PC-3 (cell line): ENCODE results near the gene PSAP. TPM values are rescaled to one million over a fixed set of nuclear protein-coding genes. Genes with fewer than 3 reads are reported as not detected.

Experiments
- ATAC-seq: fragments of 200-7000 bp; cut with Tn5 transposase; 2 replicates; pipeline ENCODE4 v1.9.1; 2020; ENCODE audit warnings: mild to moderate bottlenecking, moderate library complexity
- BruUV-seq: library from RNA; stranded (reverse); fragments of 400-500 nt; replicated peaks from 2 replicates; lab custom pipeline; 2021; lab: Mats Ljungman, UMichigan
- CTCF ChIA-PET: fragments of 300-600 bp; sonication (Branson Sonifier 250); formaldehyde crosslinking; loops from one replicate; lab custom pipeline; 2022; ENCODE audit warnings: antibody characterized with exemption; lab: Charles Lee
- POLR2A ChIA-PET: fragments of 300-600 bp; sonication (Branson Sonifier 250); formaldehyde crosslinking; loops from one replicate; lab custom pipeline; 2022; ENCODE audit warnings: antibody characterized with exemption; ENCODE audit not compliant: unreplicated experiment; lab: Charles Lee
- DNase-seq: peaks from one replicate; pipeline ENCODE4 v3.0.0-alpha.2; 2015
- H2AFZ ChIP-seq: fragments of 300-600 bp; sonication (generic); 2 replicates; pipeline ENCODE4 v1.6.0; 2016; ENCODE audit warnings: antibody characterized with exemption, low read length
- H3F3A ChIP-seq: fragments of 300-600 bp; sonication (generic); one replicate; pipeline ENCODE4 v1.6.0; 2017; ENCODE audit warnings: antibody characterized with exemption, low read length, control low read depth, mild to moderate bottlenecking; ENCODE audit not compliant: unreplicated experiment
- H3K27ac ChIP-seq: fragments of 300-600 bp; sonication (generic); 2 replicates; pipeline ENCODE4 v1.5.1; 2016; ENCODE audit warnings: mild to moderate bottlenecking, low read length
- H3K27me3 ChIP-seq: fragments of 300-600 bp; sonication (generic); 2 replicates; pipeline ENCODE4 v1.6.1; 2016; ENCODE audit warnings: low read length, mixed read lengths
- H3K36me3 ChIP-seq: fragments of 300-600 bp; sonication (generic); 2 replicates; pipeline ENCODE4 v1.6.1; 2016; ENCODE audit warnings: low read depth, mixed run types, low read length, mixed read lengths
- H3K4me1 ChIP-seq: fragments of 300-600 bp; sonication (generic); 2 replicates; pipeline ENCODE4 v1.5.1; 2016; ENCODE audit warnings: low read length; ENCODE audit not compliant: insufficient read depth
- H3K4me2 ChIP-seq: fragments of 300-600 bp; sonication (generic); 2 replicates; pipeline ENCODE4 v1.6.0; 2016; ENCODE audit warnings: low read length
- H3K4me3 ChIP-seq: fragments of 300-600 bp; sonication (generic); 2 replicates; pipeline ENCODE4 v1.5.1; 2016; ENCODE audit warnings: mild to moderate bottlenecking, low read length, mixed read lengths
- H3K79me2 ChIP-seq: fragments of 300-600 bp; sonication (generic); 2 replicates; pipeline ENCODE4 v1.6.1; 2017; ENCODE audit warnings: low read length, mixed read lengths
- H3K9ac ChIP-seq: fragments of 300-600 bp; sonication (generic); 2 replicates; pipeline ENCODE4 v1.6.0; 2016; ENCODE audit warnings: mild to moderate bottlenecking, low read length
- H3K9me2 ChIP-seq: fragments of 300-600 bp; sonication (generic); replicated peaks from 2 replicates; pipeline ENCODE4 v1.6.1; 2016; ENCODE audit warnings: mixed run types, low read length, mixed read lengths
- H3K9me3 ChIP-seq: fragments of 300-600 bp; sonication (generic); 2 replicates; pipeline ENCODE4 v1.6.1; 2016; ENCODE audit warnings: low read length, mixed read lengths
- H4K20me1 ChIP-seq: fragments of 300-600 bp; sonication (generic); 2 replicates; pipeline ENCODE4 v1.6.1; 2016; ENCODE audit warnings: low read length, mixed read lengths
- CTCF ChIP-seq: fragments of 300-600 bp; sonication (generic); conservative IDR thresholded peaks from 2 replicates; pipeline ENCODE4 v1.5.1; 2017; ENCODE audit warnings: antibody characterized with exemption, low read depth, mild to moderate bottlenecking, low read length
- EZH2 ChIP-seq: fragments of 300-600 bp; sonication (generic); IDR thresholded peaks from one replicate; pipeline ENCODE4 v1.6.1; 2017; ENCODE audit warnings: antibody characterized with exemption, mild to moderate bottlenecking, low read length; ENCODE audit not compliant: unreplicated experiment
- EZH2phosphoT487 ChIP-seq: fragments of 300-600 bp; sonication (generic); IDR thresholded peaks from 2 replicates; pipeline ENCODE4 v1.6.1; 2018; ENCODE audit warnings: mild to moderate bottlenecking, antibody characterized with exemption, low read length, borderline replicate concordance
- intact Hi-C: fragments of 100-400 bp; cut with micrococcal nuclease; formaldehyde crosslinking; loops from 2 replicates; pipeline ENCODE4 v1.9.0; 2023
- total RNA-seq: library from RNA; depleted of rRNA; stranded (reverse); fragments of >200 nt; gene quantifications from 2 replicates; pipeline ENCODE4 v1.2.3, GENCODE V29; 2014

PSAP gene
- total RNA-seq, 1 experiment from 2014 or later = 334 TPM

- CTCF ChIA-PET = no interaction called here
- Histone ChIP-seq H3K9me3 (no peaks in the 10 kb centered on the region), H3K9ac (no peak overlapping the region), H3K27me3 (no peaks in the 10 kb centered on the region), H3K27ac (no peak overlapping the region), H4K20me1 (no peaks in the 10 kb centered on the region), H3K4me3 (no peak overlapping the region), H3K36me3 (no peaks in the 10 kb centered on the region), H3K79me2 (no peaks in the 10 kb centered on the region), H3K9me2 (no peaks in the 10 kb centered on the region), H2AFZ (no peak overlapping the region), H3K4me1 (no peaks in the 10 kb centered on the region), H3F3A (no peaks in the 10 kb centered on the region), H3K4me2 (no peak overlapping the region)
- POLR2A ChIA-PET = no interaction called here
- intact Hi-C loops = no loop called here
- no peak for TF ChIP-seq CTCF
- BruUV-seq = no TSS peak
- ATAC-seq (no peak), DNase-seq (no peak)
These were observed 48.1 kb downstream of the PSAP start for GRCh38 chr10:71802715-71803488.

DNA sequence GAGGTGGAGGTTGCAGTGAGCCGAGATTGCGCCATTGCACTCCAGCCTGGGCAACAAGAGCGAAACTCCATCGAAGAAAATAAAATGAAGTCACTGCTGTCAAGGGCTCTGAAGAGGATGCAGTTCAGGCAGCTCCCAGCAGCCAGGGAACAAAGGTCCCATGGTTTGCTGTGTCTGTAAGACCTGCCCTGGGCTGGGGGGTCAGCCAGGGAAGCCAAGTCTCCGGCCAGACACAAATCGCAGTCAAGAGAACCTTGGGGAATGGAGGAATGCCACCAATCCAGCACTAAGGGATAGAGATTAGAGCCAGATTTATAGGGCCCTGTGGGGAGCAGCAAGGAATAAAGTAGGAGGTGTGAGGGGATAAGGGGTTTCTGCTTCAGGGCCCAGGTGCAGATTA, 48.8 kb downstream of the PSAP start:
- H3K4me3 ChIP-seq = no peak overlapping the region
- DNase-seq (no peak), ATAC-seq (no peak)
- POLR2A ChIA-PET = no interaction called here
- CTCF ChIA-PET = no interaction called here
- H3K27me3 ChIP-seq = no peaks in the 10 kb centered on the region
- no peaks in the 10 kb centered on the region for H3K4me1 ChIP-seq
- no peak overlapping the region for H3K9ac ChIP-seq
- H3F3A ChIP-seq = no peaks in the 10 kb centered on the region
- no peaks in the 10 kb centered on the region for H3K36me3 ChIP-seq
- BruUV-seq = no TSS peak
- intact Hi-C loops = no loop called here
- no peak overlapping the region for H3K4me2 ChIP-seq
- no peaks in the 10 kb centered on the region for H4K20me1 ChIP-seq
- H3K27ac ChIP-seq = no peak overlapping the region
- no peak for TF ChIP-seq CTCF
- TF ChIP-seq EZH2 = no peak
- no peak for TF ChIP-seq EZH2phosphoT487
- no peaks in the 10 kb centered on the region for H3K9me3 ChIP-seq
- no peak overlapping the region for H2AFZ ChIP-seq
- no peaks in the 10 kb centered on the region for H3K9me2 ChIP-seq
- no peaks in the 10 kb centered on the region for H3K79me2 ChIP-seq

GRCh38 chr10:71801361-71801760, 49.7 kb downstream of the PSAP start:
- intact Hi-C loops = no loop called here
- no peaks in the 10 kb centered on the region for H3K9me2 ChIP-seq
- DNase-seq (no peak), ATAC-seq (no peak)
- no peaks in the 10 kb centered on the region for H4K20me1 ChIP-seq
- H3K79me2 ChIP-seq = no peaks in the 10 kb centered on the region
- no peaks in the 10 kb centered on the region for H3F3A ChIP-seq
- no peaks in the 10 kb centered on the region for H3K36me3 ChIP-seq
- no TSS peak for BruUV-seq
- no peaks in the 10 kb centered on the region for H3K4me1 ChIP-seq
- CTCF ChIA-PET = no interaction called here
- H3K9me3 ChIP-seq = no peaks in the 10 kb centered on the region
- no peak overlapping the region for H3K27ac ChIP-seq
- no peak overlapping the region for H3K4me2 ChIP-seq
- H2AFZ ChIP-seq = no peak overlapping the region
- H3K27me3 ChIP-seq = no peaks in the 10 kb centered on the region
- POLR2A ChIA-PET = no interaction called here
- H3K4me3 ChIP-seq = no peak overlapping the region
- no peak overlapping the region for H3K9ac ChIP-seq
- no peak for TF ChIP-seq EZH2
- no peak for TF ChIP-seq CTCF
- no peak for TF ChIP-seq EZH2phosphoT487
